ENCODE results near the gene EPHA10.

- TF ChIP-seq CTCF (IDR thresholded peaks at IDR 0.05; ENCODE audit: insufficient read depth, low read depth, low read length) (no peak), EZH2 (IDR thresholded peaks at IDR 0.05; ENCODE audit: insufficient read depth, low read length) (peak; percentile 41)
These were observed 12.7 kb downstream of the EPHA10 start for GRCh38 chr1:37752213-37752582.
